ENCODE results near the gene RHOU. TPM values are rescaled to one million over a fixed set of nuclear protein-coding genes. Genes with fewer than 3 reads are reported as not detected.

RHOU gene
- total RNA-seq, 1 donor from 2014 or later: 1.2 TPM

DNA sequence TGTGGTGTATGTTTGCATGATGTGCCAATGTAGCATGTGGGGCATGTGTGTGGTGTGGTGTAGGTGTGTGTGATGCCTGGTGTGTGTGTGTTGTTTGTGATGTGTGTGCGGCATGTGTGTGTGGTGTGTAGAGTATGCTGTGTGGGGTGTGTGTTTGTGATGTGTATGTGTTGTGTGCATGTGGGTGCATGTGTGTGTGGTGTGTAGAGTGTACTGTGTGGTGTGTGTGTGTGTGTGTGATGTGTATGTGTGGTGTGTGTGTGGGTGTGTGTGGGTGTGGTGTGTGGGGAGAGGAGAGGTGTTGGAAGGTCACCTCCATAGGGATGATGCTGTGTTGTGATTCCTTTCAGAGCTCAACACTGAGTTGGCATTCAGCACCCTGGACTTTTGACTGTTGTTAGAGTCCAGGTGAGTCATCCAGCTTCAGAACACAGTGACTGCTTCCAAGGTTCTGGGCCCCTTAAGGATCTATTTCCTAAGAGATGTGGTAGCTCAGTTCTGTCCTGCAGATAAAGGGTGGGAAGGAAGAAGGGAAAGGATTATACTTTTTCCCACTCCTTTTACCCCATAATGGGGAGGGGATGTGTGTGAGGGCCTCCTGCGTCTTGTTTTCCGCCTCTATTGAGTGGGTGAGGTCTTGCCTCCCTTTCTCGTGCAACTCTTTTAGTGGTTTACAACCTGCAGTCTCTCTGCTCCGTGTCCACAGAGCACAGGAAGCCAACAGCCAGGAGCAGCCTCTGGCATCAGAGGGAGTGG is 47.6 kb downstream of the RHOU start:
- DNase-seq (ENCODE audit: extremely low read depth, low read depth, low spot score): no peak

DNA sequence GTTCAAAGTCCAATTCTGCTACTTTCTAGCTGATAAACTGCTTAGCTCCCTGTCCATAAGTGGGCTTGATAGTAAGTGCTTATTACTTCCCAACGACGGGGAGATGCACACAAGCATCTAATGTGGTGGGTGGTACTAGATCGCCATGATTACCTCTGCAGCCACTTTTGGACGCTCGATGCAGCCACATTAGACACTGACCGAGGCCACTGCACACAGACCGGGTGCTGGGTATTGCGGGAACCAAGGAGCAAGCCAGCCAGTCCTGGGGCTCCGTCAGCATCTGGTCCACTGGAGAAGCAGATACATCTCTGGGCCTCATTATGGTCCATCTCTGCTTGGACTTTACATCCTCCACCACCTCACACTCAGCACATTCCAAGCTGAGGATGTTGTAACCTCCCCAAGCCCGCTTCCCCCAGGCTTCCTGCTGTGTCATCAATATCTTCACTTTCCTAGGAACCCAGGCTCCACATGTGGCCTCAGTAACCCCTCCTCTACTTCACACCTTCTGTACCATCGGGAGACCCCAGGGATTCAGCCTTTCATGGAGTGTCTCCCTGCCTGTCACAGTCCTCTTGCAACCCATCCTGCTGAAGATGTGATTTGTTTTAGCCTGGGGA is 48.2 kb downstream of the RHOU start:
- no peak for DNase-seq (ENCODE audit: extremely low read depth, low read depth, low spot score)

GRCh38 chr1:228784181-228784580 is 48.9 kb downstream of the RHOU start:
- DNase-seq (ENCODE audit: extremely low read depth, low read depth, low spot score): no peak

- DNase-seq (ENCODE audit: extremely low read depth, low read depth, low spot score): no peak
Observed at GRCh38 chr1:228785366-228786330, 50.4 kb downstream of the RHOU start.

- DNase-seq (ENCODE audit: extremely low read depth, low read depth, low spot score): no peak
Observed at GRCh38 chr1:228786361-228787129, 51.3 kb downstream of the RHOU start.

GRCh38 chr1:228791791-228792190 is 56.5 kb downstream of the RHOU start:
- DNase-seq (ENCODE audit: extremely low read depth, low read depth, low spot score): no peak

DNA sequence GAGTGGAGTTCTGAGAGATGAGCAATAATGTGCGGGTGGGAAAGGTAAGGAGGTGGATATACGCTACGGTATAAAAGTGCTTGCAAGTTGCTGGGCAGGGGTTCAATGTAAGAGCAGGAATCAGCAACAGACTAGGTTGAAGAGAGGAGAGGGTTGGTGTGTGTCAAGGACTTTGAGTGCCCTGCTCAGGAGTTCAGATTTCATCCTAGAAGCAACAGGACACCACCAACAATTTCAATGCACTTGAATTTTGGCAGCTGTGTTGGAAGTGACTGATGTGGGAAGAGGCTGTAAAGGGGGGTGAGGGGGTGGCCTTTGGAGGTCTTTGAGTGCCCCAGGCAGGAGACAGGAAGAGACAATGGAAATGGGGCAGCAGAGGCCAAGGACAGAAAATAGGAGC is 57.3 kb downstream of the RHOU start:
- DNase-seq (ENCODE audit: extremely low read depth, low read depth, low spot score): no peak

GRCh38 chr1:228793032-228793431 is 57.8 kb downstream of the RHOU start:
- no peak for DNase-seq (ENCODE audit: extremely low read depth, low read depth, low spot score)

DNA sequence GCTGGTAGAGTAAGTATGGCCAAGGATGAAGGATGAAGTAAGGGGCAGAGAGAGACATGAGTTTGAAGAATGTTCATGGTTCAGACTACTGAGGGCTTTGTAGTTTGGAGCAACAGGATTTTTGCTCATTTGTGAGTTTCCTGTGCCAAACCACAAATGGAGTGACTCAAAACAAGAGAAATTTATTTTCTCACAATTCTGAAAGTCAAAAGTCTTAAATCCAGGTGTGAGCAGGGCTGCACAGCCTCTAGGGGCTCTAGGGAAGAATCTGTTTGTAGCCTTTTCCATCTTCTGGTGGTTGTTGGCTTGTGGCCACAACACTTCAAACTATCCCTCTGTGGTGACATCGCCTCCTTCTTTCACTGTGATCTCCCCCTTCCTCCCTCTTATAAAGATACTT is 58.9 kb downstream of the RHOU start:
- DNase-seq (ENCODE audit: extremely low read depth, low read depth, low spot score): no peak

DNA sequence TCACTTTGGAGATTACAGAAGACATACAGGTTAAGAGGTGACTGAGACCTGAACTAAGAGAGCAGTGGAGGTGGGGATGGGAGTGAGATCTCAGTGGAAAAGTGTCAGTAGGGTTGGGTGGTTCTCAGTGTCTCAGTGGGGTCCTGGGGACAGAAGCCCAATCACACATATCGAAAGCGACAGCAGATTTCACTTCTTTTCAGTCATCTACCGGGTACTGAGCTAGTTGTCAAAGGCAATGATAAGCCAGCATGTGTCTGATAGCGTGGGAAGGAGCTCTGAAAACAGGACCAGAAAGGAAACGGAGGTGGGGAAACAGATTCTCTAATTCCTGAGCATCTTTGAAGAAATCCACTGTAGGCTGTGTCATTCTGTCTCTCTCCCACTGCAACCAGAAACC is 59.5 kb downstream of the RHOU start:
- no peak for DNase-seq (ENCODE audit: extremely low read depth, low read depth, low spot score)

GRCh38 chr1:228795596-228795995 is 60.3 kb downstream of the RHOU start:
- DNase-seq (ENCODE audit: extremely low read depth, low read depth, low spot score): no peak

Other genes starting within 250 kb of the RHOU start
- 65.5 and 81.3 TPM in 2 replicates for gene RNF187, start 248.1 kb upstream of the RHOU start, total RNA-seq

Measured in glomerular endothelial cell (primary cell).